ENCODE data around the gene OR2V2.

- no peak for TF ChIP-seq FOXP2 (optimal IDR thresholded peaks at IDR 0.05; ENCODE audit: borderline replicate concordance, extremely low read depth, extremely low read length, insufficient read depth)
- no peak for TF ChIP-seq REST (IDR thresholded peaks at IDR 0.05; ENCODE audit: insufficient read depth in 1 of 2, low read depth in 2 of 2, low read length in 2 of 2)
Observed at GRCh38 chr5:181120761-181121160, 26.6 kb upstream of the OR2V2 start.

All from PFSK-1 (cell line).